K562 (cell line): ENCODE measurements around the gene CORO2A.

Experiments
- FOXM1 ChIP-seq, 2 experiments: fragments of 450-650 bp in 1 of 2; sonication (generic) in 1 of 2; formaldehyde crosslinking in 1 of 2; IDR thresholded peaks; 2 replicates each; pipeline versions ENCODE4 v1.6.1 to v1.9.0; 2017 to 2022; ENCODE audit warnings: low read depth in 2 of 2, mild to moderate bottlenecking in 2 of 2, missing genetic modification reagents in 1 of 2, moderate library complexity in 1 of 2
- GATAD2B ChIP-seq: fragments of 450-650 bp; IDR thresholded peaks from 2 replicates; pipeline ENCODE4 v1.6.1; 2017; ENCODE audit warnings: mild to moderate bottlenecking, borderline replicate concordance
- KAT8 ChIP-seq: fragments of 450-650 bp; IDR thresholded peaks from 2 replicates; pipeline ENCODE4 v1.6.1; 2016; ENCODE audit warnings: low read depth, mild to moderate bottlenecking
- NR4A1 ChIP-seq, 2 experiments: fragments of 250-450 bp in 1 of 2; fragments of 450-650 bp in 1 of 2; sonication (Bioruptor Pico) in 1 of 2; IDR thresholded peaks; 2 replicates each; pipeline versions ENCODE4 v1.4.0 to v1.6.1; 2016 to 2020; ENCODE audit warnings: mild to moderate bottlenecking in 2 of 2, missing compliant biosample characterization in 1 of 2, missing genetic modification characterization in 1 of 2, moderate library complexity in 1 of 2
- POLR2AphosphoS5 ChIP-seq: IDR thresholded peaks from 2 replicates; pipeline ENCODE4 v1.6.1; 2011; ENCODE audit warnings: mild to moderate bottlenecking, low read depth, low read length, moderate library complexity; ENCODE audit not compliant: control insufficient read depth, insufficient read depth
- RAD21 ChIP-seq, 2 experiments: fragments of 250-450 bp in 1 of 2; fragments of 450-650 bp in 1 of 2; sonication (Bioruptor Pico) in 1 of 2; formaldehyde crosslinking in 1 of 2; IDR thresholded peaks in 1 of 2; conservative IDR thresholded peaks in 1 of 2; 2 replicates each; pipeline versions ENCODE4 v1.4.0 to v1.8.0; 2020 to 2022; ENCODE audit warnings: mild to moderate bottlenecking in 2 of 2, moderate library complexity in 1 of 2
- SP1 ChIP-seq: sonication (generic); formaldehyde crosslinking; IDR thresholded peaks from 2 replicates; pipeline ENCODE4 v1.8.1; 2022; ENCODE audit warnings: mild to moderate bottlenecking, missing genetic modification reagents
- TCF3 ChIP-seq: sonication (generic); formaldehyde crosslinking; IDR thresholded peaks from 2 replicates; pipeline ENCODE4 v1.4.0; 2020; ENCODE audit warnings: mild to moderate bottlenecking, missing genetic modification reagents
- ZNF184 ChIP-seq: sonication (generic); formaldehyde crosslinking; IDR thresholded peaks from 2 replicates; pipeline ENCODE4 v1.5.0; 2020; ENCODE audit warnings: missing genetic modification reagents
- ZNF23 ChIP-seq: fragments of 250-450 bp; sonication (Bioruptor Pico); IDR thresholded peaks from 2 replicates; pipeline ENCODE4 v1.4.0; 2020; ENCODE audit warnings: mild to moderate bottlenecking
- ZNF311 ChIP-seq: fragments of 250-450 bp; sonication (Bioruptor Pico); IDR thresholded peaks from 2 replicates; pipeline ENCODE4 v1.4.0; 2020; ENCODE audit warnings: mild to moderate bottlenecking, moderate library complexity
- ZNF764 ChIP-seq: fragments of 250-450 bp; sonication (Bioruptor Pico); IDR thresholded peaks from 2 replicates; pipeline ENCODE4 v1.4.0; 2020; ENCODE audit warnings: low read depth, mild to moderate bottlenecking, moderate library complexity
- TF ChIP-seq, protein P1 (sequence below), 3 experiments: IDR thresholded peaks in 2 of 3; conservative IDR thresholded peaks in 1 of 3; 2 replicates each; pipeline ENCODE4 v1.5.1; 2011 to 2012; ENCODE audit warnings: low read length in 3 of 3, mild to moderate bottlenecking in 3 of 3, control low read depth in 2 of 3, improper control_type of control experiment in 1 of 3, inconsistent platforms in 1 of 3, low read depth in 1 of 3, mixed read lengths in 1 of 3, moderate library complexity in 1 of 3; ENCODE audit not compliant: insufficient read depth in 2 of 3
- TF ChIP-seq, protein P2 (sequence below): fragments of 450-650 bp; IDR thresholded peaks from 2 replicates; pipeline ENCODE4 v1.6.1; 2018; ENCODE audit not compliant: partially characterized antibody

DNA sequence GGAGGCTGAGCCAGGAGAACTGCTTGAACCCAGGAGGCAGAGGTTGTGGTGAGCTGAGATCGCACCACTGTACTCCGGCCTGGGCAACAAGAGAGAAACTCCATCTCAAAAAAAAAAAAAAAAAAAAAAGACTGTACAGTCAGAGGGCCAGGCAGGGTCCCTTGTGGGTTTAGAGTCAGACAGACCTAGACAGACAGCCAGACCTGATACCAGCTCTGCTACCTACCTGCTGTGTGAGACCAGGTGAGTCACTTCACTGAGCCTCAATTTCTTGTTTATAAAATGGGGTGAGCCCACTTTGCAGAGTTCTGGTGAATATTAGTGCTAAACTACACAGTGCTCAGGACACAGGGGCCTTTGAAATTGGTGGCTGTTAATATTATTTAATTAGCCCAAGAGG lies 93.1 kb downstream of the CORO2A start:
- no peak for TF ChIP-seq ZNF311
- TF ChIP-seq ZNF764 (CRISPR knock-in tag) = no peak
- TF ChIP-seq, protein P1, sequence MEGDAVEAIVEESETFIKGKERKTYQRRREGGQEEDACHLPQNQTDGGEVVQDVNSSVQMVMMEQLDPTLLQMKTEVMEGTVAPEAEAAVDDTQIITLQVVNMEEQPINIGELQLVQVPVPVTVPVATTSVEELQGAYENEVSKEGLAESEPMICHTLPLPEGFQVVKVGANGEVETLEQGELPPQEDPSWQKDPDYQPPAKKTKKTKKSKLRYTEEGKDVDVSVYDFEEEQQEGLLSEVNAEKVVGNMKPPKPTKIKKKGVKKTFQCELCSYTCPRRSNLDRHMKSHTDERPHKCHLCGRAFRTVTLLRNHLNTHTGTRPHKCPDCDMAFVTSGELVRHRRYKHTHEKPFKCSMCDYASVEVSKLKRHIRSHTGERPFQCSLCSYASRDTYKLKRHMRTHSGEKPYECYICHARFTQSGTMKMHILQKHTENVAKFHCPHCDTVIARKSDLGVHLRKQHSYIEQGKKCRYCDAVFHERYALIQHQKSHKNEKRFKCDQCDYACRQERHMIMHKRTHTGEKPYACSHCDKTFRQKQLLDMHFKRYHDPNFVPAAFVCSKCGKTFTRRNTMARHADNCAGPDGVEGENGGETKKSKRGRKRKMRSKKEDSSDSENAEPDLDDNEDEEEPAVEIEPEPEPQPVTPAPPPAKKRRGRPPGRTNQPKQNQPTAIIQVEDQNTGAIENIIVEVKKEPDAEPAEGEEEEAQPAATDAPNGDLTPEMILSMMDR (IDR thresholded peaks at IDR 0.05 in 2 of 3, conservative IDR thresholded peaks at IDR 0.05 in 1 of 3; ENCODE audit: insufficient read depth in 2 of 3, low read depth in 1 of 3, low read length in 3 of 3) = no peak
- no peak for TF ChIP-seq GATAD2B
- no peak for TF ChIP-seq SP1 (CRISPR knock-in tag)
- TF ChIP-seq KAT8 = no peak
- TF ChIP-seq FOXM1 (IDR thresholded peaks at IDR 0.05; ENCODE audit: low read depth) = no peak
- TF ChIP-seq FOXM1 (CRISPR knock-in tag; IDR thresholded peaks at IDR 0.05; ENCODE audit: low read depth) = no peak
- TF ChIP-seq, protein P2, sequence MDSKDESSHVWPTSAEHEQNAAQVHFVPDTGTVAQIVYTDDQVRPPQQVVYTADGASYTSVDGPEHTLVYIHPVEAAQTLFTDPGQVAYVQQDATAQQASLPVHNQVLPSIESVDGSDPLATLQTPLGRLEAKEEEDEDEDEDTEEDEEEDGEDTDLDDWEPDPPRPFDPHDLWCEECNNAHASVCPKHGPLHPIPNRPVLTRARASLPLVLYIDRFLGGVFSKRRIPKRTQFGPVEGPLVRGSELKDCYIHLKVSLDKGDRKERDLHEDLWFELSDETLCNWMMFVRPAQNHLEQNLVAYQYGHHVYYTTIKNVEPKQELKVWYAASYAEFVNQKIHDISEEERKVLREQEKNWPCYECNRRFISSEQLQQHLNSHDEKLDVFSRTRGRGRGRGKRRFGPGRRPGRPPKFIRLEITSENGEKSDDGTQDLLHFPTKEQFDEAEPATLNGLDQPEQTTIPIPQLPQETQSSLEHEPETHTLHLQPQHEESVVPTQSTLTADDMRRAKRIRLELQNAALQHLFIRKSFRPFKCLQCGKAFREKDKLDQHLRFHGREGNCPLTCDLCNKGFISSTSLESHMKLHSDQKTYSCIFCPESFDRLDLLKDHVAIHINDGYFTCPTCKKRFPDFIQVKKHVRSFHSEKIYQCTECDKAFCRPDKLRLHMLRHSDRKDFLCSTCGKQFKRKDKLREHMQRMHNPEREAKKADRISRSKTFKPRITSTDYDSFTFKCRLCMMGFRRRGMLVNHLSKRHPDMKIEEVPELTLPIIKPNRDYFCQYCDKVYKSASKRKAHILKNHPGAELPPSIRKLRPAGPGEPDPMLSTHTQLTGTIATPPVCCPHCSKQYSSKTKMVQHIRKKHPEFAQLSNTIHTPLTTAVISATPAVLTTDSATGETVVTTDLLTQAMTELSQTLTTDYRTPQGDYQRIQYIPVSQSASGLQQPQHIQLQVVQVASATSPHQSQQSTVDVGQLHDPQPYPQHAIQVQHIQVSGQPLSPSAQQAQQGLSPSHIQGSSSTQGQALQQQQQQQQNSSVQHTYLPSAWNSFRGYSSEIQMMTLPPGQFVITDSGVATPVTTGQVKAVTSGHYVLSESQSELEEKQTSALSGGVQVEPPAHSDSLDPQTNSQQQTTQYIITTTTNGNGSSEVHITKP = no peak
- TF ChIP-seq ZNF23 (CRISPR knock-in tag) = no peak
- no peak for TF ChIP-seq TCF3
- no peak for TF ChIP-seq NR4A1 (CRISPR knock-in tag; IDR thresholded peaks at IDR 0.05)
- no peak for TF ChIP-seq NR4A1 (tag; IDR thresholded peaks at IDR 0.05)
- TF ChIP-seq ZNF184 (CRISPR knock-in tag) = no peak
- TF ChIP-seq POLR2AphosphoS5 = no peak
- TF ChIP-seq RAD21 (CRISPR knock-in tag; conservative IDR thresholded peaks at IDR 0.05 in 1 of 2, IDR thresholded peaks at IDR 0.05 in 1 of 2) = no peak
